ENCODE measurements around the gene S100A14.

The S100A14 gene

DNA sequence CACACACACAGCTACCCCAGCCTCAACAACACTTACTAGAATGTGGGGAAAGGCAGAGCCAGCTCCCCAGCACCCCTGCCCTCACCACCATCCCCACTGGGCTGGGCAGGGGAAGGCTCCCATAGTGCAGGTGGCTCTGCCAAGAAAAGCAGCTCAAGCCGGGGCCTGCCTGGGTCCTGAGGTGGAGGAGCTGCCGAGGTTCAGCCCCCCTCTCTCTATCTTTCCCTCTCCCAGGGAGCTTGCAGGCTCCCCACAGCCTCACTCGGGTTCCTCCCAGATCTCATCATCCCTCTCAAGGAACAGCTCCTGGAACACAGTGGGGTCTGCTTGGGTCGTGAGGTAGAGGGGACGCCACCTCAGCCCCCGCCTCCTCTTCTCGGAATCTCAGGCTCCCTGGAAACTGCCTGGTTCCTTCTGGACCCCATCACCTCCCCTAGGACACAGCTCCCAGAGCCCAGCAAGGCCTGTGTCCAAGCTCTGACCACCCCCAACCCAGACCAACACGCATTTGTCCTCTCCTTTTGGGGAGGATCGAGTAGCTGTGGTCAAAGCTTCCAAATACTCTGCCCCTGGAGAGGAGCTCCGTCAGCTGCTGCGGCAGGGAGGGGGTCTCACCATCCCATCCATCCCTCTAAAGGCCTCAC, 3.9 kb downstream of the S100A14 start:
- H3K27ac ChIP-seq, result peak overlapping the region; percentile 94 to 97
- no peak for DNase-seq (ENCODE audit: low spot score)
- TF ChIP-seq, protein P1, sequence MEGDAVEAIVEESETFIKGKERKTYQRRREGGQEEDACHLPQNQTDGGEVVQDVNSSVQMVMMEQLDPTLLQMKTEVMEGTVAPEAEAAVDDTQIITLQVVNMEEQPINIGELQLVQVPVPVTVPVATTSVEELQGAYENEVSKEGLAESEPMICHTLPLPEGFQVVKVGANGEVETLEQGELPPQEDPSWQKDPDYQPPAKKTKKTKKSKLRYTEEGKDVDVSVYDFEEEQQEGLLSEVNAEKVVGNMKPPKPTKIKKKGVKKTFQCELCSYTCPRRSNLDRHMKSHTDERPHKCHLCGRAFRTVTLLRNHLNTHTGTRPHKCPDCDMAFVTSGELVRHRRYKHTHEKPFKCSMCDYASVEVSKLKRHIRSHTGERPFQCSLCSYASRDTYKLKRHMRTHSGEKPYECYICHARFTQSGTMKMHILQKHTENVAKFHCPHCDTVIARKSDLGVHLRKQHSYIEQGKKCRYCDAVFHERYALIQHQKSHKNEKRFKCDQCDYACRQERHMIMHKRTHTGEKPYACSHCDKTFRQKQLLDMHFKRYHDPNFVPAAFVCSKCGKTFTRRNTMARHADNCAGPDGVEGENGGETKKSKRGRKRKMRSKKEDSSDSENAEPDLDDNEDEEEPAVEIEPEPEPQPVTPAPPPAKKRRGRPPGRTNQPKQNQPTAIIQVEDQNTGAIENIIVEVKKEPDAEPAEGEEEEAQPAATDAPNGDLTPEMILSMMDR (IDR thresholded peaks at IDR 0.05), result no peak
- H3K4me3 ChIP-seq, result peak overlapping the region; percentile 86

DNA sequence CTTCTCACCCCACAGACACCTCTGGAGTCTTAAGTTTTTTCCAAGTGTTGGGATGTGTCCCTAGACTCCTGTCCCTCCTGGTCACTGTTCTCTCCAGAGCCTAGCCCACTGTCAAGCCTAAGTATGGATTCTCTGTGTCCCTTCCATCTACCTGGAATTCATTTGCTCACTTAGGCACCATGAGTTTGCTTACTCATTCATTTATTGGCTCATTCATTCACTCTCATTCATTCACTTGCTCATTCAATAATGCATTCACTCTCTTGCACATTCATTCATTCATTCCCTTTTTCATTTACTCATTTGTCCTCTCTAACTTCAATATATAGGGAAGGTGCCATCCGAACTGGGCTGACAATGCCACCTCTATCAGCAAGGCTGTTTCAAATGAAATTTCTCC, 4.8 kb downstream of the S100A14 start:
- no peak for DNase-seq (ENCODE audit: low spot score)
- TF ChIP-seq, protein P1 (IDR thresholded peaks at IDR 0.05), result no peak
- H3K4me3 ChIP-seq, result peak overlapping the region; percentile 86
- H3K27ac ChIP-seq, result peak overlapping the region; percentile 94 to 97

DNA sequence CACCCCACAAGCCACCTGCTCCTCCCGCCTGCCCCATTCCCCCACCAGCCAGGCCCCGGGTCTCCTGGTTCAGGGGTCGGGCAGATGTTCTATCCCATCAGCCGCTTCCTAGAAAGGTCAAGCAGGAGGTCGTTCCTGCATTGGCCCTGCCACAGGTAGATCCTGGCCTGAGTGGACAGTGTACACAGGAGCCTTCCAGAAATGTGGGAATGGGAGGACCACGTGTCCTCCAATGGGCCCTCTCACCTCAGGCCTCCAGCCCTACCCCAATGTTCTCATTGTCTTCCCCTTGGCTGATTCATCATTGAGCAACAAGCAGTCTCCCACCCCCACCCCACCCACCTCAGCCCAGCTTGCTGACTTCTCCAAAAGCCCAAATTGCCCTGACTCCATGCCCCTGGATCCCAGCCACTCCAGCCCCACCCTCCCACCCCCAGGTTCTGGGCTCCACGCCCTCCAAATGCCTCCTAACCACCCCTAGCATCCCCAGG, 5.3 kb downstream of the S100A14 start:
- peak overlapping the region; percentile 80 to 97 for H3K27ac ChIP-seq
- peak overlapping the region; percentile 86 for H3K4me3 ChIP-seq
- TF ChIP-seq, protein P1 (IDR thresholded peaks at IDR 0.05), result no peak
- DNase-seq (ENCODE audit: low spot score), result no peak

DNA sequence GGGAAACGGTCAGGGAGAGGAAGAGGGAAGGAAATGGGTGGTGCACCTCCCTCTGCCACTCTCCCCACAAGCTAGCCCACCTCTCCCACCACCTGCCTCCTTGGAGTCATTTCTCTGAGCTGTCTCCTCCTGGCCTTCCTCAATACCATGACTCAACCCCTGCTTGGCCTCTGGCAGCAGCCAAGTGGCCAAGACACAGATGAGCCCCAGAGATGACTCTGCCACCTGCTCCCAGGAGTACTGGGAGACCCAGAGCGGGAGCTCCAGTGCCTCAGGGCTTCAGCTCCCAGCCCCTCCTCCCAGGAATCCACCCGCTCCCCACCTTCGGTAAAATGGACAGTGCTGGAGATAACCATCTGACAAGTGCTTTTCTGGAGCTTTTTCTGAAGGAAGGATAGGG, 5.8 kb downstream of the S100A14 start:
- no peak for DNase-seq (ENCODE audit: low spot score)
- Histone ChIP-seq H3K27ac (peak overlapping the region; percentile 80 to 97), H3K4me3 (peak overlapping the region; percentile 86)
- TF ChIP-seq, protein P1 (IDR thresholded peaks at IDR 0.05), result no peak

DNA sequence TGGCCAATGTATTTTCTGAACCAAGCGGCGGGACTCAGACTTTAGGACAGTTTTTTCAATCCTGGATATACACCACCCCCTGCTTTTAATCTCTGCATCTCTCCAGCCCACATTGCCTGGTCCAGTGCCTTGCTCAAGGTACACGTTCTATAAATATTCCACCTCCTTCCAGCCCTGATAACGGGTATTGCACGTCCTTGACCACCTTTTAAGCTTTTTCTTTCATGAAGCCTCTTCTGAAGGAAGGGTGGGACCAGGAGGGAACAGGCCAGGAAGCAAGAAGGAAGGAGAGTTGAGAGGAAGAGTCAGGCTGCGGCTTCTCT, 6.6 kb downstream of the S100A14 start:
- TF ChIP-seq, protein P1 (IDR thresholded peaks at IDR 0.05), result no peak
- Histone ChIP-seq H3K4me3 (peak overlapping the region; percentile 86), H3K27ac (peak overlapping the region; percentile 80 to 97)
- DNase-seq (ENCODE audit: low spot score), result no peak

DNA sequence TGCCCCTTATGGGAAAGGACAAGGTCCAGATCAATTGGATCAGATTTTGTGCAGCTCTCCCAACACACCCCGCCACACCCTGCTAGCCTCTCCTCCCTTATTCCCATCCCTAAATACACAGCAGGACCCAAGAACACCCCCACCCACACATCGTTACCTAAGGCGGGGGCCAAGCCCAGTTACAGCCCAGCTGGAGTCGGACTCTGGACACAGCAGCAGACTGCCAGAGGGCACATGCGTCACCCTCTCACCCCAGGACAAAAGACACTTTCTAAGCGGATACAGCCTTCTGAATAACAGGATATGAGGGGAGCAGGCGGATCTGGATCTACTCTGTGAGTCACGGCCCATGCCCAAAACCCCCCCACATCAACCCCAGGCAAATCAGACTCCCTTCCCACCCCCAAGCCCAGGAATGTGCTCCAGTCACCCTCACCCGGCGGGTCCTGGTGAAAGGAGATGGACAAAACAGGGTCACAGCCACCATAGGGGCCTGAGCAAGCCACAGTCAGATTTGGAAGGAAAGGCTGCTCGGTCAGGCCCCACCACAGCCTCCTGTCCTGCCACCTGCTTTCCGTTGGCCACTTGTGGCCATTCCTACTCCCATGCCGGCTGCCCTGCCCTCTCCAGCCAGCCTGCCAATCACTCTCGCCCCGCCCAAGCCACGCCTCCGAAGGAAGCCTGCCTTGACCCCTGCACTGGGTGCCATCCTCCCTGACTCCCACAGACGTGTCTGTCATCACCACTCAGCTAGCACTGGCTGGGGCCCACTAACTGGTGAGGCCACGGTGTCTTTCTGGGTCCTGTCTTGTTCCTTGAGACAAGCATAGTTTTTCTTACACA, 7.2 kb downstream of the S100A14 start:
- H3K27ac ChIP-seq, result peak overlapping the region; percentile 80 to 97

More for the DNA sequence above, 7.2 kb downstream of the S100A14 start:
- TF ChIP-seq, protein P1 (IDR thresholded peaks at IDR 0.05), result no peak
- DNase-seq (ENCODE audit: low spot score), result peak; percentile 92
- H3K4me3 ChIP-seq, result peak overlapping the region; percentile 86

Data from coronary artery (tissue), 2 donors.